Measurements from ENCODE around the gene PRORP. TPM values are rescaled to one million over a fixed set of nuclear protein-coding genes. Genes with fewer than 3 reads are reported as not detected.

The PRORP gene
- total and polyA plus RNA-seq, 9 of the 15 experiments (the other 6 are each of a cell fraction or from before 2014, with no cell fraction given), result 21.9 to 48.7 (median 36.5) TPM

GRCh38 chr14:35146711-35147149 lies 24.4 kb downstream of the PRORP start:
- ChIA-PET POLR2A (interaction anchor here (0.7 to 0.8 kb wide), 2 partner anchors 47 to 265 kb away, joined by 3 read pairs; no protein-coding TSS in a partner anchor), CTCF (ENCODE audit: low intra/inter-chr PET ratio) (no interaction called here)
- BruUV-seq (replicated peaks), result no TSS peak
- no peak for FAIRE-seq
- Histone ChIP-seq H3K4me2 (ENCODE audit: insufficient read depth, low read length) (no peak overlapping the region), H3K4me3 (no peak overlapping the region), H4K20me1 (replicated peaks; ENCODE audit: control insufficient read depth, insufficient read depth, low read length) (no peaks in the 10 kb centered on the region), H3K27me3 (ENCODE audit: control insufficient read depth in 2 of 2, insufficient read depth in 2 of 2, low read length in 2 of 2) (no peaks in the 10 kb centered on the region), H3K36me3 (ENCODE audit: control insufficient read depth, insufficient read depth, low read length) (peaks cover 11% of the 10 kb centered on the region; the same call in 2 of the 3 replicates), H3K9ac (ENCODE audit: insufficient read depth in 1 of 2, low read depth in 2 of 2, low read length in 2 of 2) (no peak overlapping the region), H3K9me3 (replicated peaks; ENCODE audit: control insufficient read depth, insufficient read depth, low read depth, low read length) (no peaks in the 10 kb centered on the region), H3K79me2 (ENCODE audit: control insufficient read depth, insufficient read depth, low read length) (no peaks in the 10 kb centered on the region), H2AFZ (ENCODE audit: low read depth, low read length) (no peak overlapping the region), H3K9me1 (ENCODE audit: control insufficient read depth, insufficient read depth, low read length) (no peaks in the 10 kb centered on the region), H3K4me1 (replicated peaks in 1 of 2; ENCODE audit: control insufficient read depth in 2 of 2, insufficient read depth in 2 of 2, low read length in 2 of 2) (no peaks in the 10 kb centered on the region), H3K27ac (ENCODE audit: extremely low read depth, low read depth, low read length) (no peak overlapping the region)
- no peak for ATAC-seq
- WGBS (ENCODE audit: insufficient coverage, low coverage, missing lambda C conversion rate), result 68% methylated on average over 5 of the region's 5 CpGs
- intact Hi-C loops (cut with micrococcal nuclease), result no loop called here
- in situ Hi-C loops (cut with MboI), result loop anchor here (10.0 kb wide), 1 partner anchor 538 kb away; no protein-coding TSS in a partner anchor
- no peak for DNase-seq (ENCODE audit: extremely low read depth in 1 of 4, low spot score in 3 of 4)
- no peak for TF ChIP-seq STAT6 (CRISPR knock-in tag; IDR thresholded peaks at IDR 0.05)

GRCh38 chr14:35147186-35147585 lies 24.8 kb downstream of the PRORP start:
- Histone ChIP-seq H4K20me1 (replicated peaks; ENCODE audit: control insufficient read depth, insufficient read depth, low read length) (no peaks in the 10 kb centered on the region), H3K9ac (ENCODE audit: insufficient read depth in 1 of 2, low read depth in 2 of 2, low read length in 2 of 2) (no peak overlapping the region), H3K4me2 (ENCODE audit: insufficient read depth, low read length) (no peak overlapping the region), H3K36me3 (ENCODE audit: control insufficient read depth, insufficient read depth, low read length) (peaks cover 11% of the 10 kb centered on the region; the same call in 2 of the 3 replicates), H2AFZ (ENCODE audit: low read depth, low read length) (no peak overlapping the region), H3K9me3 (replicated peaks; ENCODE audit: control insufficient read depth, insufficient read depth, low read depth, low read length) (no peaks in the 10 kb centered on the region), H3K9me1 (ENCODE audit: control insufficient read depth, insufficient read depth, low read length) (no peaks in the 10 kb centered on the region), H3K4me1 (replicated peaks in 1 of 2; ENCODE audit: control insufficient read depth in 2 of 2, insufficient read depth in 2 of 2, low read length in 2 of 2) (no peaks in the 10 kb centered on the region), H3K79me2 (ENCODE audit: control insufficient read depth, insufficient read depth, low read length) (no peaks in the 10 kb centered on the region), H3K27ac (ENCODE audit: extremely low read depth, low read depth, low read length) (no peak overlapping the region), H3K27me3 (ENCODE audit: control insufficient read depth in 2 of 2, insufficient read depth in 2 of 2, low read length in 2 of 2) (no peaks in the 10 kb centered on the region), H3K4me3 (no peak overlapping the region)
- CTCF ChIA-PET (ENCODE audit: low intra/inter-chr PET ratio), result no interaction called here
- intact Hi-C loops (cut with micrococcal nuclease) (no loop called here), in situ Hi-C loops (cut with MboI) (loop anchor here (10.0 kb wide), 1 partner anchor 538 kb away; no protein-coding TSS in a partner anchor)
- ATAC-seq (no peak), FAIRE-seq (no peak), DNase-seq (ENCODE audit: extremely low read depth in 1 of 4, low spot score in 3 of 4) (no peak)
- TF ChIP-seq POLR2B (IDR thresholded peaks at IDR 0.05; ENCODE audit: low read depth, partially characterized antibody) (no peak), SMAD4 (CRISPR knock-in tag; conservative IDR thresholded peaks at IDR 0.05) (no peak)
- 48% methylated on average over 2 of the region's 2 CpGs for WGBS (ENCODE audit: insufficient coverage, low coverage, missing lambda C conversion rate)
- POLR2A ChIA-PET, result interaction anchor here (0.7 kb wide), 1 partner anchor 47 kb away, joined by 3 read pairs; no protein-coding TSS in a partner anchor
- BruUV-seq (replicated peaks), result no TSS peak
